Measurements from ENCODE around the gene PAK4. TPM values are rescaled to one million over a fixed set of nuclear protein-coding genes. Genes with fewer than 3 reads are reported as not detected.

Gene PAK4
- total RNA-seq, 1 experiment from 2014 or later = 90.1 TPM

DNA sequence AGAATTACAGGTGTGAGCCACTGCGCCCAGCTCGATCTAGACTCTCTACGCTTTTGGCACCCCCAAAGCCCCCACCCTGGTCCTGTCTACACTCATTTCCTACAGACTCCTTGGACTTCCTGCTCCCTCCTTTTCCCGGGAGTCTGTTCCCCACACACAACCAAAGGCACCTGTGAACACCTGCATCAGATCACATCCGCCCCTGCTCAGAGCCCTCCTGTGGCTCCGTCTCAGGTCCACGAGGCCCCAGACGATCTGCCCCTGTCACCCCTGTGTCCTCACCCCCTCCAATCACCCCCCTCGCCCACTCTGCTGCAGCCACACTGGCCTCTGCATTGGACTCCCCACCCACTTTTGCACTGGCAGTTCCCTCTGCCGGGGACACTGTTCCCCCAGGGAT lies 12.4 kb upstream of the PAK4 start:
- Histone ChIP-seq H3K4me2 (ENCODE audit: low read length) (peak overlapping the region; percentile 70; the same call in 1 of the 2 replicates), H3K9ac (ENCODE audit: low read length) (no peak overlapping the region), H3K79me2 (ENCODE audit: insufficient read depth, low read length) (no peaks in the 10 kb centered on the region), H3K9me3 (ENCODE audit: control insufficient read depth in 1 of 2, insufficient read depth in 1 of 2, low read depth in 1 of 2, low read length in 2 of 2) (no peaks in the 10 kb centered on the region), H3K27ac (ENCODE audit: low read depth, low read length) (no peak overlapping the region), H3K4me3 (replicated peaks in 1 of 2; ENCODE audit: low read depth in 1 of 2, low read length in 2 of 2) (no peak overlapping the region), H2AFZ (ENCODE audit: low read depth, low read length, poor library complexity, severe bottlenecking) (no peak overlapping the region), H4K20me1 (ENCODE audit: insufficient read depth) (no peaks in the 10 kb centered on the region), H3K27me3 (ENCODE audit: insufficient read depth, low read length) (no peaks in the 10 kb centered on the region), H3K36me3 (ENCODE audit: control insufficient read depth in 1 of 2, insufficient read depth in 2 of 2, low read length in 2 of 2) (no peaks in the 10 kb centered on the region), H3K9me2 (ENCODE audit: insufficient read depth) (no peaks in the 10 kb centered on the region), H3K4me1 (ENCODE audit: control insufficient read depth in 1 of 2, insufficient read depth in 2 of 2, low read length in 2 of 2) (peaks cover 17 to 29% of the 10 kb centered on the region in 2 experiments)
- POLR2A ChIA-PET = no interaction called here
- BruUV-seq (replicated peaks) = no TSS peak
- intact Hi-C loops (cut with micrococcal nuclease) = loop anchor here (5.0 kb wide), 2 partner anchors 61 to 151 kb away; no protein-coding TSS in a partner anchor
- ATAC-seq (no peak), DNase-seq (ENCODE audit: low read depth, low spot score) (no peak)
- RAD21 ChIA-PET (ENCODE audit: low non-redundant PET in 1 of 2, low total read pairs in 2 of 2, uncharacterized antibody in 2 of 2, unreplicated experiment in 2 of 2) = no interaction called here
- TF ChIP-seq YY1 (IDR thresholded peaks at IDR 0.05; ENCODE audit: extremely low read depth, insufficient replicate concordance, low read depth, low read length) = no peak
- no peak for TF ChIP-seq POLR2AphosphoS5 (IDR thresholded peaks at IDR 0.05; ENCODE audit: low read depth, low read length)
- no peak for TF ChIP-seq RAD21 (IDR thresholded peaks at IDR 0.05; ENCODE audit: low read depth)
- TF ChIP-seq, protein P1, sequence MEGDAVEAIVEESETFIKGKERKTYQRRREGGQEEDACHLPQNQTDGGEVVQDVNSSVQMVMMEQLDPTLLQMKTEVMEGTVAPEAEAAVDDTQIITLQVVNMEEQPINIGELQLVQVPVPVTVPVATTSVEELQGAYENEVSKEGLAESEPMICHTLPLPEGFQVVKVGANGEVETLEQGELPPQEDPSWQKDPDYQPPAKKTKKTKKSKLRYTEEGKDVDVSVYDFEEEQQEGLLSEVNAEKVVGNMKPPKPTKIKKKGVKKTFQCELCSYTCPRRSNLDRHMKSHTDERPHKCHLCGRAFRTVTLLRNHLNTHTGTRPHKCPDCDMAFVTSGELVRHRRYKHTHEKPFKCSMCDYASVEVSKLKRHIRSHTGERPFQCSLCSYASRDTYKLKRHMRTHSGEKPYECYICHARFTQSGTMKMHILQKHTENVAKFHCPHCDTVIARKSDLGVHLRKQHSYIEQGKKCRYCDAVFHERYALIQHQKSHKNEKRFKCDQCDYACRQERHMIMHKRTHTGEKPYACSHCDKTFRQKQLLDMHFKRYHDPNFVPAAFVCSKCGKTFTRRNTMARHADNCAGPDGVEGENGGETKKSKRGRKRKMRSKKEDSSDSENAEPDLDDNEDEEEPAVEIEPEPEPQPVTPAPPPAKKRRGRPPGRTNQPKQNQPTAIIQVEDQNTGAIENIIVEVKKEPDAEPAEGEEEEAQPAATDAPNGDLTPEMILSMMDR (IDR thresholded peaks at IDR 0.05 in 2 of 3, conservative IDR thresholded peaks at IDR 0.05 in 1 of 3; ENCODE audit: borderline replicate concordance in 1 of 3, insufficient read depth in 1 of 3, low read depth in 2 of 3, low read length in 2 of 3) = no peak
- TF ChIP-seq ZFX (IDR thresholded peaks at IDR 0.05) = no peak
- TF ChIP-seq, protein P2, sequence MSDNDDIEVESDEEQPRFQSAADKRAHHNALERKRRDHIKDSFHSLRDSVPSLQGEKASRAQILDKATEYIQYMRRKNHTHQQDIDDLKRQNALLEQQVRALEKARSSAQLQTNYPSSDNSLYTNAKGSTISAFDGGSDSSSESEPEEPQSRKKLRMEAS (IDR thresholded peaks at IDR 0.05) = no peak
- TF ChIP-seq SP1 (IDR thresholded peaks at IDR 0.05; ENCODE audit: low read depth) = no peak
- TF ChIP-seq, protein P3, sequence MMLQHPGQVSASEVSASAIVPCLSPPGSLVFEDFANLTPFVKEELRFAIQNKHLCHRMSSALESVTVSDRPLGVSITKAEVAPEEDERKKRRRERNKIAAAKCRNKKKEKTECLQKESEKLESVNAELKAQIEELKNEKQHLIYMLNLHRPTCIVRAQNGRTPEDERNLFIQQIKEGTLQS (IDR thresholded peaks at IDR 0.05) = no peak
- TF ChIP-seq SRF (IDR thresholded peaks at IDR 0.05; ENCODE audit: low read depth) = no peak
- TF ChIP-seq ZNF274 (IDR thresholded peaks at IDR 0.05; ENCODE audit: low read depth, low read length) = no peak
- TF ChIP-seq CEBPB (IDR thresholded peaks at IDR 0.05; ENCODE audit: low read depth) = no peak
- no peak for TF ChIP-seq EGR1 (IDR thresholded peaks at IDR 0.05; ENCODE audit: low read depth)
- TF ChIP-seq JUND (IDR thresholded peaks at IDR 0.05) = no peak
- CTCF ChIA-PET = no interaction called here
